ENCODE measurements around the gene TNS4.
"Not testable (repeated sequence)": the region's sequence is repeated elsewhere in the genome, so short reads cannot be mapped to it uniquely, and the experiment has no call there.

The TNS4 gene, protein sequence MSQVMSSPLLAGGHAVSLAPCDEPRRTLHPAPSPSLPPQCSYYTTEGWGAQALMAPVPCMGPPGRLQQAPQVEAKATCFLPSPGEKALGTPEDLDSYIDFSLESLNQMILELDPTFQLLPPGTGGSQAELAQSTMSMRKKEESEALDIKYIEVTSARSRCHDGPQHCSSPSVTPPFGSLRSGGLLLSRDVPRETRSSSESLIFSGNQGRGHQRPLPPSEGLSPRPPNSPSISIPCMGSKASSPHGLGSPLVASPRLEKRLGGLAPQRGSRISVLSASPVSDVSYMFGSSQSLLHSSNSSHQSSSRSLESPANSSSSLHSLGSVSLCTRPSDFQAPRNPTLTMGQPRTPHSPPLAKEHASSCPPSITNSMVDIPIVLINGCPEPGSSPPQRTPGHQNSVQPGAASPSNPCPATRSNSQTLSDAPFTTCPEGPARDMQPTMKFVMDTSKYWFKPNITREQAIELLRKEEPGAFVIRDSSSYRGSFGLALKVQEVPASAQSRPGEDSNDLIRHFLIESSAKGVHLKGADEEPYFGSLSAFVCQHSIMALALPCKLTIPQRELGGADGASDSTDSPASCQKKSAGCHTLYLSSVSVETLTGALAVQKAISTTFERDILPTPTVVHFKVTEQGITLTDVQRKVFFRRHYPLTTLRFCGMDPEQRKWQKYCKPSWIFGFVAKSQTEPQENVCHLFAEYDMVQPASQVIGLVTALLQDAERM

DNA sequence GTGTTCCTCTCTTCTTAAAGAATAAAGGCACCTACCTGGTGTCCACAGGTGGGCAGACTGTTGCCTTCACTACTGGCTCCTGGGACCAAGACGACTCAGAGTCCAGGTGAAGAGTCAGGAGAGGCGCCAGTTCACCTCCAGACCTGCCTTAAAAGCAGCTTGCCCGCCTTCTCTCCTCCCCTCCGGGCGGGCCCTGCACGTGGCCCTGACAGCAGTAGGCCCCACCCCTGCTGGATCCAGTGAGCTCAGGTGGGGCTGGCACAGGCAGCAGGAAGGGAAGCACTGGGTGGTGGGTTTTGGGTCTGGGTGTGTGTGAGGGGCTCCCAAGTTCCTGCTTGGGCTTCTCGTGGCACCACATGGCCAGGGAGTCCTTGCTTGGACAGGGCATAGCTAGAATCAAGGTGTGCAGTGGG is at the start of gene TNS4:
Gene TNS4 (minus strand): TSS at position 125 of the 413 bp plus-strand sequence. CDS start 5,198 bp downstream, outside the sequence.
- Histone ChIP-seq H3K4me1 (ENCODE audit: control insufficient read depth, insufficient read depth, low read length) (peaks cover 15% of the 10 kb centered on the region), H3K27me3 (ENCODE audit: control insufficient read depth, insufficient read depth, low read length) (no peaks in the 10 kb centered on the region), H3K36me3 (ENCODE audit: control insufficient read depth, insufficient read depth, low read length) (no peaks in the 10 kb centered on the region), H3K4me3 (ENCODE audit: low read depth, low read length) (no peak within 1 kb of the TSS), H3K9me3 (ENCODE audit: control insufficient read depth, insufficient read depth, low read length) (no peaks in the 10 kb centered on the region), H3K27ac (ENCODE audit: low read depth, low read length) (no peak within 1 kb of the TSS), H3K9ac (ENCODE audit: low read depth, low read length) (no peak within 1 kb of the TSS)

DNA sequence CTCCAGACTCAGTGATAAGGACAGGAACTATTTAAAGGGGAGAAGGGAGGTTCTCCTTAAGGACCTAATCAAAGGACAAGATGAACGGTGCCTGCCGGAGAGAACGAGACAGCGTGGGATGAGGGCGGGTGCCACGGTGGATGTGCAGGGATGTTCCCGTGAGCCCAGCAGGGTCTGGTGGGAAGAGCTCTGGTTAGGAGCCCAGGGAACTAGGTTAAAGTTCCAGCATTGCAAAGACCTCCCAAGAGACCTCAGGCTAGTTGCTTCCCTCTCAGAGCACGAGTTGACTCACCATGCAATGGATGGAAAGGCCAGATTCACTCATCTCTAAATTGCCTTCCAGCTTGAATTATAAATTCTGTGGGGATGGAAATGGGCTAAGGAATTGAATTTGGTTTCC is 49.2 kb upstream of the TNS4 start:
- H3K9ac ChIP-seq (ENCODE audit: low read depth, low read length) = no peak overlapping the region
- H3K36me3 ChIP-seq (ENCODE audit: control insufficient read depth, insufficient read depth, low read length) = no peaks in the 10 kb centered on the region
- no peaks in the 10 kb centered on the region for H3K9me3 ChIP-seq (ENCODE audit: control insufficient read depth, insufficient read depth, low read length)
- no peak overlapping the region for H3K27ac ChIP-seq (ENCODE audit: low read depth, low read length)
- H3K4me3 ChIP-seq (ENCODE audit: low read depth, low read length) = no peak overlapping the region
- H3K4me1 ChIP-seq (ENCODE audit: control insufficient read depth, insufficient read depth, low read length) = peaks cover 8% of the 10 kb centered on the region; the same call in 1 of the 2 replicates
- no peaks in the 10 kb centered on the region for H3K27me3 ChIP-seq (ENCODE audit: control insufficient read depth, insufficient read depth, low read length)

DNA sequence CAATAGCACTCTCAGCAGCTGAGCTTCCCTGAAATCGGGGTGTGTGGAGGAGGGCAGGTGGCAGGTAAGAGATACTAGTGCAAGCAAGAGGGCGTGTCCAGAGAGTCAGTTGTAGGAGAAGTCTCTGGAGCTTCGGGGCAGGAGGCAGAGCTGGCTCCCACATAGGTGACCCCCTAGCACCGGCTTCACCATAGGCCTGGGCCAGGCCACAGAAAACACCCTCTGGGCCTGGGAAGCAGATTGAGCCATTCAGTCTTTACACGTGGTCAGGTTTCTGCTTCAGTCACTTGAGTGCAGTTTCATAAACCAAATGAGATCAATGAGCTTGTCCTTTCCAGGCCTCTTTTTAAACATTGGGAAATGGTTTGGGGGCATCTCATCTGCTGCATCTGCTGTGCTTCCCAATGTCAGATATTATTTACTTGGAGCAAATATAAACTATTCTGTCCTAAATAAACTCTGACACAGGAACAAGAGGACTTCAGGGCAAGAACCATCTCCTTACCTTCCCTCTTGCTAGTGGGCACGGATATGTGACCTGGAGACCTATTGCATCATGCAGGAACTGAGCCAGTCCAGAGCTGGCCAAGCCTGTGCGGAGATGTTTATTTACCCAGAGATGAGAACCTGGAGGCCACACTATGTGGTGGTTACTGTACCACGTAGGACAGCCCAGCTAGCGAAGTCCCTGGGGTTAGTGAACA is 47.7 kb upstream of the TNS4 start:
- H3K27ac ChIP-seq (ENCODE audit: low read depth, low read length) = no peak overlapping the region
- H3K36me3 ChIP-seq (ENCODE audit: control insufficient read depth, insufficient read depth, low read length) = no peaks in the 10 kb centered on the region
- no peaks in the 10 kb centered on the region for H3K9me3 ChIP-seq (ENCODE audit: control insufficient read depth, insufficient read depth, low read length)
- no peaks in the 10 kb centered on the region for H3K27me3 ChIP-seq (ENCODE audit: control insufficient read depth, insufficient read depth, low read length)
- peaks cover 8% of the 10 kb centered on the region; the same call in 1 of the 2 replicates for H3K4me1 ChIP-seq (ENCODE audit: control insufficient read depth, insufficient read depth, low read length)
- H3K4me3 ChIP-seq (ENCODE audit: low read depth, low read length) = no peak overlapping the region
- no peak overlapping the region for H3K9ac ChIP-seq (ENCODE audit: low read depth, low read length)

DNA sequence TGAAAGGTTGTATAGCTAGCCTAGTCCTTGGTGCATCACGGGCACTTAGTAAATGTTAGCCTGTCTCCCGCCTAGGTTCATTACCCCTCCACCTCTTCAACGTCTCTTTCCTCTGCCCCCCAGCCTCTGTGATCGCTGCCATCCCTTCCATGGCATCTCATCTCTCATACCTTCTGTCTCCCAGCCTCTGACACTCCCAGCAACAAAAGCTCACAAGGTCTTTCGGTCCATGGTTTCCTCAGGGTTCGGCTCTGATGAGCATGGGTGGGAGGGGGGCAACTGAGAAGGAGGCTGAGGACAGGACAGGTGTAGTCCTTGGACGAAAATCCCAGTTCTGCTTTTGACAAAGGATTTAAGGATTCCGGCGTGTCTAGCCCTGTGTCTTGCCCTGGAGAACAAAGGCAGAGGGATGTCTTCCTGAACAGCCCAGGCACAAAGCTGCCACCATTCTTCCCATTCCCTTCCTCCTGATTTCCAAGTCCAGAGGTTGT is 47.1 kb upstream of the TNS4 start:
- Histone ChIP-seq H3K9me3 (ENCODE audit: control insufficient read depth, insufficient read depth, low read length) (no peaks in the 10 kb centered on the region), H3K27me3 (ENCODE audit: control insufficient read depth, insufficient read depth, low read length) (no peaks in the 10 kb centered on the region), H3K9ac (ENCODE audit: low read depth, low read length) (no peak overlapping the region), H3K27ac (ENCODE audit: low read depth, low read length) (no peak overlapping the region), H3K36me3 (ENCODE audit: control insufficient read depth, insufficient read depth, low read length) (no peaks in the 10 kb centered on the region), H3K4me3 (ENCODE audit: low read depth, low read length) (no peak overlapping the region), H3K4me1 (ENCODE audit: control insufficient read depth, insufficient read depth, low read length) (peaks cover 10% of the 10 kb centered on the region; the same call in 1 of the 2 replicates)

DNA sequence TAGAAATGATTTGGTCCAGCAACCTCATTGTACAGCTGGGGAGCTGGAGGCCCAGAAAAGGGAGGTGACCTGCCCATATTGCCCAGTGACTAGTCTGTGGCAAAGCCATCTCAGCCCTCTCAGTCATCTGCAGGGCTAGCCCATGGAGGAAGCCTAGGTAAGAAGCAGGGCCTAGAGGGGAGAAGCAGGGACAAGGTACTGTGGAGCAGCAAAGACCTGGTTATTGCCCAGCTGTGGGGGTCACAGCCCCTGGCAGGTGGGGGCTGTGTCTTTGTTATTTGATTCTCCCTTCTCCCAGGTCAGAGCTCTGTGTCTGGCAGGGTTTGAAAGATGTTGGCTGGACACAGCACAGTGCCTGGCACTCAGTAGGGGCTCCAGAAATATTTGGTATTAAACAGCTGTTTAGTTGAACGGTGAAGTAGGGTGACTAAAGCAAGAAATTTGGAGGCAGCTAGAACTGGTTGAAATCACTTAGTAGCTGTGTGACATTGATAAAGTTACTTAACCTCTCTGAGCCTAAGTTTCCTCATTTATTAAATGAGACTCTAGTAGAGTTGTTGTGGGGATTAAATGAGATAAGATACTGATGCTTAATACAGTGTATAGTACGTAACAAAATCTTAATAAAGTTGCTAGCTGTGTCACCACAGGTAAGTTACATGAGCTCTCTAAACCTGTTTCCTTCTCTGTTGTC is 46.5 kb upstream of the TNS4 start:
- Histone ChIP-seq H3K4me3 (ENCODE audit: low read depth, low read length) (no peak overlapping the region), H3K4me1 (ENCODE audit: control insufficient read depth, insufficient read depth, low read length) (peaks cover 13% of the 10 kb centered on the region; the same call in 1 of the 2 replicates), H3K9ac (ENCODE audit: low read depth, low read length) (no peak overlapping the region), H3K9me3 (ENCODE audit: control insufficient read depth, insufficient read depth, low read length) (no peaks in the 10 kb centered on the region), H3K27me3 (ENCODE audit: control insufficient read depth, insufficient read depth, low read length) (no peaks in the 10 kb centered on the region), H3K27ac (ENCODE audit: low read depth, low read length) (no peak overlapping the region), H3K36me3 (ENCODE audit: control insufficient read depth, insufficient read depth, low read length) (no peaks in the 10 kb centered on the region)

DNA sequence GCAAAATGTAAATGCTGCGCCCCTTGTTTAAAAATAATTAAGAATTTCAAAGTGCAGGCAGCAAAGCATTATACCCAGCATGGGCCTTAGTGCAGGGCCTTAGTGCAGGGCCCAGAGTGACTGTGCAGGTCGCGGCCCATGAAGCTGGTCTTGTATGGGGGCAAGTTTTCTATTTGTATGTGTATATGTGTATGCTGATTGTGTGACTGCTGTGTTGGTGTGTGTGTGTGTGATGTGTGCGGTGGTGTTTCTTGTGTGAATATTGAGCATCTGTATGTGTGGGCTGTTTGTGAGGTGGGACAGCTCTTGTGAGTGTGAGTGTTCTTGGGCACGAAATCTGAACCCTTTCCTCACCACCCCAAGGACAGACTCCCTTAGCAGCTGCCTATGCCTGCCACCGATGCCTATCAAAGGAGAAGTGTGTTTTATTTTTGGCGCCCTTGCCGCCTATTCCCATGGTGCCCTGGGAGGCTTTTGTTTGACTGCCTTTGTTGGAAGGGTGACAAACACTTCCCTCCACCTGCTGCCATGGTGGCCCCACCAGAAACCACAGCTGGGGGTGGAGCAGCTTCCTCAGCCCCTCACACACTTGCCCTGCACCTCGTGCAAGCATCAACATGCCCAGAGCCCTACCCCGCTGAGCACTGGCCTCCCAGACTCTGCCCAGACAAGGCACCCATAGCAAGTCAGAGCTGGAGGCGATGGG is 45.8 kb upstream of the TNS4 start:
- H3K9ac ChIP-seq (ENCODE audit: low read depth, low read length) = no peak overlapping the region
- no peaks in the 10 kb centered on the region for H3K27me3 ChIP-seq (ENCODE audit: control insufficient read depth, insufficient read depth, low read length)
- no peak overlapping the region for H3K27ac ChIP-seq (ENCODE audit: low read depth, low read length)
- peaks cover 13% of the 10 kb centered on the region; the same call in 1 of the 2 replicates for H3K4me1 ChIP-seq (ENCODE audit: control insufficient read depth, insufficient read depth, low read length)
- H3K36me3 ChIP-seq (ENCODE audit: control insufficient read depth, insufficient read depth, low read length) = no peaks in the 10 kb centered on the region
- no peaks in the 10 kb centered on the region for H3K9me3 ChIP-seq (ENCODE audit: control insufficient read depth, insufficient read depth, low read length)
- H3K4me3 ChIP-seq (ENCODE audit: low read depth, low read length) = no peak overlapping the region

DNA sequence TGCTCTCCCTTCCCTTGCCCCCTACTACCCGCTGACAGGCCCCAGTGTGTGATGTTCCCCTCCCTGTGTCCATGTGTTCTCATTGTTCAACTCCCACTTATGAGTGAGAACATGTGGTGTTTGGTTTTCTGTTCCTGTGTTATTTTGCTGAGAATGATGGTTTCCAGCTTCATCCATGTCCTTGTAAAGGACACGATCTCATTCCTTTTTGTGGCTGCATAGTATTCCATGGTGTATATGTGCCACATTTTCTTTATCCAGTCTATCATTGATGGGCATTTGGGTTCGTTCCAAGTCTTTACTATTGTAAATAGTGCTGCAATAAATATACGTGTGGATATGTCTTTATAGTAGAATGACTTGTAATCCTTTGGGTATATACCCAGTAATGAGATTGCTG is 45.1 kb upstream of the TNS4 start:
- peaks cover 13% of the 10 kb centered on the region; the same call in 1 of the 2 replicates for H3K4me1 ChIP-seq (ENCODE audit: control insufficient read depth, insufficient read depth, low read length)
- H3K9me3 ChIP-seq (ENCODE audit: control insufficient read depth, insufficient read depth, low read length); H3K27ac ChIP-seq (ENCODE audit: low read depth, low read length); H3K27me3 ChIP-seq (ENCODE audit: control insufficient read depth, insufficient read depth, low read length); H3K9ac ChIP-seq (ENCODE audit: low read depth, low read length); H3K36me3 ChIP-seq (ENCODE audit: control insufficient read depth, insufficient read depth, low read length); H3K4me3 ChIP-seq (ENCODE audit: low read depth, low read length): not testable (repeated sequence)

DNA sequence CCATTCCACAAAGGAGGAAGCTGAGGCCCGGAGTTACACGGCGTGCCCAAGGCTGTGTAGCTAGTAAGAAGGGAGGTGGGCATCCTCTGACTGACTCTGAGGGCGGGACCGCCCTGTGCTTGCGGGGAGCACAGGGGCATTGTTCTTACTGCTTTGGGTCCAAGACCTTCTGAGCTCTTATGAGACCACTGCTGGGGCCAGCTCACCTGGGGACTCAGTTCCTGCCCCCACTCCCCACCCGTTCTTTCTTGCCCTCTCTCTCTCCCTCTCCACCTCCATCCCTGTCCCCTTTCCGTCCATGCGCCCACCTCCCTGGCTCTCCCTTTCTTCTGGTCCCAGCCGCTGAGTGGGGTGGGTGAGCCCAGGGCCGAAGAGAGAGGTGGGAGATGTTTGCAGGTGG is 44.2 kb upstream of the TNS4 start:
- no peaks in the 10 kb centered on the region for H3K36me3 ChIP-seq (ENCODE audit: control insufficient read depth, insufficient read depth, low read length)
- no peaks in the 10 kb centered on the region for H3K27me3 ChIP-seq (ENCODE audit: control insufficient read depth, insufficient read depth, low read length)
- peaks cover 13% of the 10 kb centered on the region; the same call in 1 of the 2 replicates for H3K4me1 ChIP-seq (ENCODE audit: control insufficient read depth, insufficient read depth, low read length)
- H3K9me3 ChIP-seq (ENCODE audit: control insufficient read depth, insufficient read depth, low read length) = no peaks in the 10 kb centered on the region
- no peak overlapping the region for H3K4me3 ChIP-seq (ENCODE audit: low read depth, low read length)
- no peak overlapping the region for H3K9ac ChIP-seq (ENCODE audit: low read depth, low read length)
- no peak overlapping the region for H3K27ac ChIP-seq (ENCODE audit: low read depth, low read length)

DNA sequence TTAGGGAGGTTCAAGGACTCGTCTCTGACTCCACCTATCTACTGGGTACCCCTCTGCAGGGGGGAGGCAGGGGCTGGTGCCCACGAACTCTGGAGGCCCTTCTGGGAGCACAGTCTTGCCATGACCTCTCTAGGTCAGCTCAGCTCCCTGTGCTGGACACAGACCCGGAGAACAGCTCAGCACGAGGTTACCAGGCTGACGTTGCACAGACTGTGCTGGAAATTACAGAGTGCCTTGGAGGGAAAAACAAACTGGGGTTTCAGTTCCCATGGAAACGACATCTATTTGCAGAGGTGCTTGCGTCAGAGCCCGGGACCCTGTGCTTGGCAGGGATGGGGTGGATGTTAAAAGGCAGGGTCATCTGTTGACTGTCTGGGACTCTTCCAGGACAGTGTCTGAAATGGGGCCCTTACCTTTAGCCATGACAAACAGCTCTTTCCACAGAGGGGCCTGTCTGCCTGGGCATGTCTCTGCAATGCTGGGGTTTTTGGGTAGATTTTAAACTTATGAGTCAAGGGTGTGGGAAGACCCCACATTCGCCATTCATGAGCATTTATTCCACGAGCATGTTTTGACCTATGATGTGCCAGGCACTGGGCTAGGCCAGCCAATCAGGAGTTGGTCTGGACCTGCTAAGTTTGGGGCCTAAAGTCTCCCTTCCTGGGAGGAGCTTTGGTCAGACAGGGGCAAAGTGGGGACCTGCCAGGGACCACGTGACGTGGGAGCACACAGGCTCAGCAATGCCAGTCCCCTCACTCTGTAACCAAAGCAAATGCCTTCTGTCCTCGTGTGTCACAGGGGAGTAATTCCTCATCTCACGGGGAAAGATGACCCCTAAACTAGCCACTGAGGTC is 41.4 kb upstream of the TNS4 start:
- H3K27ac ChIP-seq (ENCODE audit: low read depth, low read length) = no peak overlapping the region
- no peak overlapping the region for H3K4me3 ChIP-seq (ENCODE audit: low read depth, low read length)
- H3K9ac ChIP-seq (ENCODE audit: low read depth, low read length) = no peak overlapping the region
- no peaks in the 10 kb centered on the region for H3K9me3 ChIP-seq (ENCODE audit: control insufficient read depth, insufficient read depth, low read length)
- H3K27me3 ChIP-seq (ENCODE audit: control insufficient read depth, insufficient read depth, low read length) = no peaks in the 10 kb centered on the region
- no peaks in the 10 kb centered on the region for H3K36me3 ChIP-seq (ENCODE audit: control insufficient read depth, insufficient read depth, low read length)
- 0 out of 2 replicates have a peak, but pooled peaks cover 4% of the 10 kb centered on the region for H3K4me1 ChIP-seq (ENCODE audit: control insufficient read depth, insufficient read depth, low read length)

Data from HUES48 (cell line).